Progenitor cell of endocrine pancreas (in vitro differentiated cells): ENCODE measurements around the gene SCAMP4. TPM values are rescaled to one million over a fixed set of nuclear protein-coding genes. Genes with fewer than 3 reads are reported as not detected.
"Not testable (repeated sequence)": the region's sequence is repeated elsewhere in the genome, so short reads cannot be mapped to it uniquely, and the experiment has no call there.

Source experiments
- DNase-seq: peaks from one replicate; pipeline ENCODE4 v3.0.0; 2021; ENCODE audit warnings: low spot score; ENCODE audit not compliant: unreplicated experiment
- H3K27ac Mint-ChIP-seq: 2 replicates; pipeline ENCODE4 v1.8.0; 2021; ENCODE audit warnings: mild to moderate bottlenecking, moderate library complexity, mixed read lengths
- H3K27me3 Mint-ChIP-seq: 2 replicates; pipeline ENCODE4 v1.8.0; 2021; ENCODE audit warnings: mixed read lengths
- H3K36me3 Mint-ChIP-seq: 2 replicates; pipeline ENCODE4 v1.8.0; 2022; ENCODE audit warnings: mixed read lengths; ENCODE audit not compliant: insufficient read depth
- H3K4me1 Mint-ChIP-seq: 2 replicates; pipeline ENCODE4 v1.8.0; 2021; ENCODE audit warnings: low read depth, mixed read lengths
- H3K4me3 Mint-ChIP-seq: 2 replicates; pipeline ENCODE4 v1.8.0; 2021; ENCODE audit warnings: low read depth, mild to moderate bottlenecking, moderate library complexity, mixed read lengths
- H3K9me3 Mint-ChIP-seq: 2 replicates; pipeline ENCODE4 v1.8.0; 2021; ENCODE audit warnings: low read depth, mixed read lengths
- total RNA-seq: library from RNA; stranded (reverse); gene quantifications from 2 replicates; pipeline ENCODE4 v1.2.1, GENCODE V29; 2021
- TF ChIP-seq, protein P1 (sequence below): fragments of 200-600 bp; sonication (generic); IDR thresholded peaks from one replicate; pipeline ENCODE4 v1.5.0; 2021; ENCODE audit warnings: antibody characterized with exemption, mild to moderate bottlenecking; ENCODE audit not compliant: unreplicated experiment

Gene SCAMP4
- total RNA-seq, 1 donor from 2014 or later, result 102 TPM

DNA sequence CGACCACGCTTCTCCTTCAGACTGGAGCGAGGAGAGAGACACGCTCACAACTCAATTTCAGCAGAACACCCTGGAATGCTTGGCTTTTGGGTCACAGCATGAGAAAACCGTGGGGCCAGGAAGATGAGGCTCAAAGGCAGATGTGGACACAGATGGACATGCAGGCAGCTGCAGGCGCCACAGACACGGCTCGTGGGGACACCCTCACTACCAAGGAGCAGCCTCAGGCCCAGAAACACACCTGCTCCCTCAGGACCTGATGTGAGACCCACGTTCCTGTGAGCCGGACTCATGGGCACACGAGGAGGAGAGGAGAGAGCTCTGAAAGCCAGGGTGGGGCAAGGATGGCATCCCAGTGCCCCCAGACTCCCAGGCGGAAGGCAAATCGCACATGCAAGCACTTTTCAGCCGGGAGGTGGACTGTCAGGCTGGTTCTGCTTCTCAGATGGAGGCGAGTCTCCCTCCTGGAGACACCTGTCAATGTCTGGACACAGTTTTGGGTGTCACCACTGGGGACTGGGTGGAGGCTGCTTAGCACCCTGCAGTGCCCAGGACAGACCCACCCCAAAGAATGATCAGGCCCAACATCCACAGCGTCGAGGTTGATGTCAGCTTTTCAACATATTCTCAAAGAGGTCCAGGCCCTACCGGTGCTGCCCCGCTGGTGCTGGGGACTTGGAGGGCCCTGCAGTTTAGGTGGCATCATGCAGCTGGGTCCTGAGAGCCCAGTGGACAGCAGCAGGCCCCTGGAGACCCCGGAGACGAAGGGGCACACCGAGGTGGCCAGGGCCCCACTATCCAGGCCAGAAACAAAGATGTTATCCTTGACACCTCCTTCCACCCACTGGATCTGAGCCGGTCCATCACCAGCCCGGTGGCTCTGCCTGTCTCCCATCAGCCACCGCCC lies 22.2 kb upstream of the SCAMP4 start:
- Mint-ChIP-seq H3K27ac (peak overlapping the region; percentile 33), H3K4me1 (peaks cover 23% of the 10 kb centered on the region), H3K9me3 (no peaks in the 10 kb centered on the region), H3K27me3 (no peaks in the 10 kb centered on the region), H3K36me3 (no peaks in the 10 kb centered on the region), H3K4me3 (peak overlapping the region; percentile 93)
- TF ChIP-seq, protein P1, sequence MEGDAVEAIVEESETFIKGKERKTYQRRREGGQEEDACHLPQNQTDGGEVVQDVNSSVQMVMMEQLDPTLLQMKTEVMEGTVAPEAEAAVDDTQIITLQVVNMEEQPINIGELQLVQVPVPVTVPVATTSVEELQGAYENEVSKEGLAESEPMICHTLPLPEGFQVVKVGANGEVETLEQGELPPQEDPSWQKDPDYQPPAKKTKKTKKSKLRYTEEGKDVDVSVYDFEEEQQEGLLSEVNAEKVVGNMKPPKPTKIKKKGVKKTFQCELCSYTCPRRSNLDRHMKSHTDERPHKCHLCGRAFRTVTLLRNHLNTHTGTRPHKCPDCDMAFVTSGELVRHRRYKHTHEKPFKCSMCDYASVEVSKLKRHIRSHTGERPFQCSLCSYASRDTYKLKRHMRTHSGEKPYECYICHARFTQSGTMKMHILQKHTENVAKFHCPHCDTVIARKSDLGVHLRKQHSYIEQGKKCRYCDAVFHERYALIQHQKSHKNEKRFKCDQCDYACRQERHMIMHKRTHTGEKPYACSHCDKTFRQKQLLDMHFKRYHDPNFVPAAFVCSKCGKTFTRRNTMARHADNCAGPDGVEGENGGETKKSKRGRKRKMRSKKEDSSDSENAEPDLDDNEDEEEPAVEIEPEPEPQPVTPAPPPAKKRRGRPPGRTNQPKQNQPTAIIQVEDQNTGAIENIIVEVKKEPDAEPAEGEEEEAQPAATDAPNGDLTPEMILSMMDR, result no peak
- no peak for DNase-seq

- H3K9me3 Mint-ChIP-seq, result no peaks in the 10 kb centered on the region
- H3K4me3 Mint-ChIP-seq, result peak overlapping the region; percentile 93
- DNase-seq, result no peak
- peak overlapping the region; percentile 88 for H3K27ac Mint-ChIP-seq
- H3K27me3 Mint-ChIP-seq, result no peaks in the 10 kb centered on the region
- H3K4me1 Mint-ChIP-seq, result peaks cover 23% of the 10 kb centered on the region
- no peaks in the 10 kb centered on the region for H3K36me3 Mint-ChIP-seq
- TF ChIP-seq, protein P1, result no peak
Observed at GRCh38 chr19:1883784-1884183, 21.4 kb upstream of the SCAMP4 start.

DNA sequence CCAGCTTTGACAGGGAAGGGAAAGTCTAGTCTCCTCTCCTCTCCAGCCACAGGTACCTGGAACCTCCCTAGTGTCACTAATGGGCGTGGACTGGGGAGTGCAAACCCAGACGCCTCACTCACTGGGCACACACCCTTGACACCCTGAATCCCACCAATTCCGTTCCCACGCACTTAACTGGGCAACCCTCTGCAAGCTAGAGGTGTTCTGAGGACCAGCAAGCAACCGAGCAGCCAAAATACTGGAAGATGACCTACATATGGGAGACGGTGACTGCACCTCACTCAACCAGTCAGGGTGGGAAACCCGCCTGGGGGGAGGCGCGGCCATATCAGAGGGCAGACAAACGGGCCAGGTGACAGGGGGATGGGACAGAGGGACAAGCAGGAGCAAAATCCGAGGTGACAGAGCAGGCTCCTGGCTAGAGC lies 20.9 kb upstream of the SCAMP4 start:
- Mint-ChIP-seq H3K4me3 (peak overlapping the region; percentile 93), H3K36me3 (no peaks in the 10 kb centered on the region), H3K4me1 (peaks cover 23% of the 10 kb centered on the region), H3K27me3 (no peaks in the 10 kb centered on the region), H3K27ac (peak overlapping the region; percentile 88), H3K9me3 (no peaks in the 10 kb centered on the region)
- TF ChIP-seq, protein P1, result no peak
- DNase-seq, result no peak

DNA sequence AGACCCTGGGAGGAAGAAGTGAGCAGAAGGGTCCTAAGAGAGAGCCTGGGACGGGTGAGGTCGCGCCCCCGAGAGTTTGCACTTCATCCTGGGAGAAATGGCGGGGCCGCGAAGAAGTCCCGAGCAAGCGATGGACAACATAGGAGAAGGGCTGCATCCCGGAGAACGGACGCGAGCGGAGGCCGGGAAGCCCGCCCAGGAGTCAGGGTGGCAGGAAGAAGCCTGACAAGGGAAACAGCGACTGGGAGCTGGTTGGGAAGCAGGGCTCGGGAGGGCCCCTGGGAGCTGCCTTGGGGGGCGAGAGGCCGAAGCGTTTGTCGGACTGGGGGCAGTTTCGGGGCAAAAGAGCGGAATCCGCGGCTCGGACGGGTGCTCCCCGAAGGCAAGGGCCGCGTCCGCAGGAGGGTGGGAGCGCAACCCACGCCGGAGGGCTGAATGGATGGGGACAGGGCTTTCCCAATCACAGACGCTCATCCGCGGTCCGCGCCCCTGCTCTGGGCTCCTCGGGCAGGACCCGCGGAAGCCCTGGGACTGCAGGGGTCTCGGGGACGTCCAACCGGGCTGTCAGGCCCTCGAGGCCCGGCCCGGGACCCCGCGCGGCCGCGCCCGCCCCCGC lies 20.4 kb upstream of the SCAMP4 start:
- Mint-ChIP-seq H3K4me3 (peak overlapping the region; percentile 93), H3K9me3 (no peaks in the 10 kb centered on the region), H3K4me1 (peaks cover 23% of the 10 kb centered on the region), H3K27me3 (no peaks in the 10 kb centered on the region), H3K36me3 (no peaks in the 10 kb centered on the region), H3K27ac (peak overlapping the region; percentile 88)
- TF ChIP-seq, protein P1, result no peak
- DNase-seq, result no peak

DNA sequence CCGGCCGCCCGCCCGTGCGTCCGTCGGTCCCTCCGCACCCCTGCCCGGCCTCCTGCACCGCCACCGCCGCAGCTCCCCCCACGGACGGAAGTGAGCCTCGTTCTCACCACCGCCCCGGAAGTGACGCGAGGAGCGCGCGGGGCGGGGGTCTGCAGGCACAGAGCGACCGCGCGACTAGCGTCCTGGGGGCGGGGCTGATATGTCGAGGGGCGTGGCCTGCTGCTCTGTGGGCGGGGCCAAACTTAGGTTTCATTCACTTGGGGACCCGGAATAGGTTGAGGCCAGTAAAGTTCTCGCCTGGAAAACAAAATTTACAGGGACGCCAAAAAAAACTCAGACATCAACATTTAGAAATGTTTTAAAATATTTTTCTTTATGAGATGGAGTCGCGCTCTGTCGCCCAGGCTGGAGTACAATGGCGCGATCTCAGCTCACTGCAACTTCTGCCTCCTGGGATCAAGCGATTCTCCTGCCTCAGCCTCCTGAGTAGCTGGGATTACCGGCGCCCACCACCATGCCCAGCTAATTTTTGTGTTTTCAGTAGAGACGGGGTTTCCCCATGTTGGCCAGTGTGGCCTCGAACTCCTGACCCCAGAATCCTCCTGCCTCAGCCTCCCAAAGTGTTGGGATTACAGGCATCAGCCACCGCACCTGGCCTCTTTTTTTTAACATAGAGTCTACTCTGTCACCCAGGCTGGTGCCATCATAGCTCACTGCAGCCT lies 19.6 kb upstream of the SCAMP4 start, which contains the start of gene ABHD17A:
ABHD17A (minus strand) TSS at position 99 of the 722 bp plus-strand sequence. CDS start 3,930 bp downstream, outside the sequence.
- Mint-ChIP-seq H3K27ac (peak within 1 kb of the TSS; percentile 88), H3K4me3 (peak within 1 kb of the TSS; percentile 93), H3K4me1 (peaks cover 23% of the 10 kb centered on the region)
- H3K9me3 Mint-ChIP-seq, H3K27me3 Mint-ChIP-seq, H3K36me3 Mint-ChIP-seq: not testable (repeated sequence)
- DNase-seq, result peak; percentile 82

GRCh38 chr19:1886360-1886759 lies 18.8 kb upstream of the SCAMP4 start:
- H3K27me3 Mint-ChIP-seq, H3K36me3 Mint-ChIP-seq, DNase-seq, H3K9me3 Mint-ChIP-seq, H3K4me3 Mint-ChIP-seq, H3K27ac Mint-ChIP-seq: not testable (repeated sequence)
- H3K4me1 Mint-ChIP-seq, result peaks cover 23% of the 10 kb centered on the region
